ENCODE results near the gene XKR7. TPM values are rescaled to one million over a fixed set of nuclear protein-coding genes. Genes with fewer than 3 reads are reported as not detected.

The XKR7 gene
- total RNA-seq, 1 donor from 2014 or later, result 0.23 TPM

DNA sequence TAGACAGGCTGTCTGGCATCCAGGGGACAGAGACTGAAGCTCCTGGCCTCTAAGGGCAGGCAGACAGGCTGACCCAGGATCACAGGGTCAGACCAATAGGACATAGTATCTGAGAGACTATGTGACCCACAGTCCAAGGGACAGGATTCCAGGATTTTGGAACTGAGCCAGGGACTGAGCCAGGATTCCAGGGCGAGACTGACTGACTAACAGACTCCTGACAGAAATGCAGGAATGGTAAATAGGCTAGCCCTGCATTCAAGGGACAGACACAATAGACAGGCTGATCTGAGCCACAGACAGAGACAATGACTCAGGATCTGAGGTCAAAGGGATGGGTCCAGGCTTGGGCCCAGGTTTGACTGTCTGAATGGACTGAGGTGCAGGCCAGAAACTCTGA lies 19.8 kb downstream of the XKR7 start:
- H3K9me3 Mint-ChIP-seq (ENCODE audit: unreplicated experiment), result no peaks in the 10 kb centered on the region
- TF ChIP-seq, protein P1, sequence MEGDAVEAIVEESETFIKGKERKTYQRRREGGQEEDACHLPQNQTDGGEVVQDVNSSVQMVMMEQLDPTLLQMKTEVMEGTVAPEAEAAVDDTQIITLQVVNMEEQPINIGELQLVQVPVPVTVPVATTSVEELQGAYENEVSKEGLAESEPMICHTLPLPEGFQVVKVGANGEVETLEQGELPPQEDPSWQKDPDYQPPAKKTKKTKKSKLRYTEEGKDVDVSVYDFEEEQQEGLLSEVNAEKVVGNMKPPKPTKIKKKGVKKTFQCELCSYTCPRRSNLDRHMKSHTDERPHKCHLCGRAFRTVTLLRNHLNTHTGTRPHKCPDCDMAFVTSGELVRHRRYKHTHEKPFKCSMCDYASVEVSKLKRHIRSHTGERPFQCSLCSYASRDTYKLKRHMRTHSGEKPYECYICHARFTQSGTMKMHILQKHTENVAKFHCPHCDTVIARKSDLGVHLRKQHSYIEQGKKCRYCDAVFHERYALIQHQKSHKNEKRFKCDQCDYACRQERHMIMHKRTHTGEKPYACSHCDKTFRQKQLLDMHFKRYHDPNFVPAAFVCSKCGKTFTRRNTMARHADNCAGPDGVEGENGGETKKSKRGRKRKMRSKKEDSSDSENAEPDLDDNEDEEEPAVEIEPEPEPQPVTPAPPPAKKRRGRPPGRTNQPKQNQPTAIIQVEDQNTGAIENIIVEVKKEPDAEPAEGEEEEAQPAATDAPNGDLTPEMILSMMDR (IDR thresholded peaks at IDR 0.05; ENCODE audit: unreplicated experiment), result no peak
- peaks cover 7% of the 10 kb centered on the region for H3K4me1 Mint-ChIP-seq (ENCODE audit: unreplicated experiment)
- H3K27me3 Mint-ChIP-seq (ENCODE audit: unreplicated experiment), result peaks cover 7% of the 10 kb centered on the region
- H3K36me3 Mint-ChIP-seq (ENCODE audit: low read depth, unreplicated experiment), result no peaks in the 10 kb centered on the region
- DNase-seq (ENCODE audit: low spot score), result no peak
- H3K27ac Mint-ChIP-seq (ENCODE audit: unreplicated experiment), result no peak overlapping the region
- no peak overlapping the region for H3K4me3 Mint-ChIP-seq (ENCODE audit: unreplicated experiment)

DNA sequence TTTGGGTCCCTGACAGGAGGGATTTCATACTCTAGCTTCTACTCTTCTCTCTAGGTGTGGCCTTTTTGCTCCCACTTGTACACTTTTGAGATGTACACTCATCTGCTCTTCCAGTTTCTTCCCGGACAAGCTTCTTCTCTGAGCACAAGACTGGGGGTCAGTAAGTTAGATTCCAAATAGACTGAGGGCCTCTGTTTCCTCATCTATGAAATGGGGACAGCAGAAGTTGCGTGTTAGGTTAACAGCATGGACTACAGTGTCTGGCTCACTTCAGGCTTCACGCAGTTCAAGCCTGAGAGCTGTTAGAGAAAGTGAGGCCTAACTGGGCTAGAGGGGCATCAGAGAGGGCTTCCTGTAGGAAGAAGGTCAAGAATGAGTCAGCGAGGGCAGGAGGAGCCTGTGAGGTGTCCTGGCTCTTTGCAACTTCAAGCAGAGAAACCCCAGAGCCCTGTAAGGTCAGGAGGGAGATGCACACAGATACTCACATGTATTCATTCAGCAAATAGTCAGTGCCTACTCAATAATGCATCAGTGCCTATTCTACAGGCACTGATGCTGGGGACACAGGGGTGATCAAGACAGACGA lies 20.6 kb downstream of the XKR7 start:
- Mint-ChIP-seq H3K36me3 (ENCODE audit: low read depth, unreplicated experiment) (no peaks in the 10 kb centered on the region), H3K27ac (ENCODE audit: unreplicated experiment) (no peak overlapping the region), H3K4me1 (ENCODE audit: unreplicated experiment) (peaks cover 14% of the 10 kb centered on the region), H3K9me3 (ENCODE audit: unreplicated experiment) (no peaks in the 10 kb centered on the region), H3K4me3 (ENCODE audit: unreplicated experiment) (no peak overlapping the region), H3K27me3 (ENCODE audit: unreplicated experiment) (peaks cover 6% of the 10 kb centered on the region)
- DNase-seq (ENCODE audit: low spot score), result no peak
- TF ChIP-seq, protein P1 (IDR thresholded peaks at IDR 0.05; ENCODE audit: unreplicated experiment), result no peak

DNA sequence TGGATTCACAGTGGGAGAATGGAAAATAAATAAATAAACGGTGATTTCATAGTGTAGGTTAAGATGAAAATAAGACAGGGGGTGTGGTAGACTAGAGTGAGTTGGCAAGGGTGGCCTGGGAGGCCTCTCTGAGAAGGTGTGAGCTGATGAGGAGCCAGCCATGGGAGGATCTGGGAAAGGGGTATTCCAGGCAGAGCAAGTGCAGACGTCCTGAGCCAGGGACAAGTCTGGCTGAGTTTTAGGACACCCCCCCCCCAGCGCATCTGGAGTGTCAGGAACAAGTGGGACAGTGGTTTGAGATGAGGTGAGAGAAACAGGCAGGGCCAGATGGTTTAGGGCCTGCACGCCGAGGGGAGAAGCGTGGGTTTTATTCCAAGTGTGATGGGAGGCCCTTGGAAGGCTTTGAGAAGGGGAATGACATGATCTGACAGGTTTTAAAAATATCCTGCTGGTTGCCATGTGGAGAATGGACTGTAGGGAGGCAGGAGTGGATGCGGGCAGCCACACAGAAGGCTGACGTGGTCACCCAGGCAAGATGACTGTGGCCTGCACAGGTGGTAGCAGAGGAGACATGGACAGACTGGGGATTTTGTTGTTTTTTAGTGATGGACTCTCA lies 21.2 kb downstream of the XKR7 start:
- Mint-ChIP-seq H3K27me3 (ENCODE audit: unreplicated experiment) (peaks cover 7% of the 10 kb centered on the region), H3K4me1 (ENCODE audit: unreplicated experiment) (peaks cover 20% of the 10 kb centered on the region), H3K36me3 (ENCODE audit: low read depth, unreplicated experiment) (no peaks in the 10 kb centered on the region), H3K9me3 (ENCODE audit: unreplicated experiment) (no peaks in the 10 kb centered on the region), H3K27ac (ENCODE audit: unreplicated experiment) (no peak overlapping the region), H3K4me3 (ENCODE audit: unreplicated experiment) (no peak overlapping the region)
- no peak for DNase-seq (ENCODE audit: low spot score)
- TF ChIP-seq, protein P1 (IDR thresholded peaks at IDR 0.05; ENCODE audit: unreplicated experiment), result no peak

DNA sequence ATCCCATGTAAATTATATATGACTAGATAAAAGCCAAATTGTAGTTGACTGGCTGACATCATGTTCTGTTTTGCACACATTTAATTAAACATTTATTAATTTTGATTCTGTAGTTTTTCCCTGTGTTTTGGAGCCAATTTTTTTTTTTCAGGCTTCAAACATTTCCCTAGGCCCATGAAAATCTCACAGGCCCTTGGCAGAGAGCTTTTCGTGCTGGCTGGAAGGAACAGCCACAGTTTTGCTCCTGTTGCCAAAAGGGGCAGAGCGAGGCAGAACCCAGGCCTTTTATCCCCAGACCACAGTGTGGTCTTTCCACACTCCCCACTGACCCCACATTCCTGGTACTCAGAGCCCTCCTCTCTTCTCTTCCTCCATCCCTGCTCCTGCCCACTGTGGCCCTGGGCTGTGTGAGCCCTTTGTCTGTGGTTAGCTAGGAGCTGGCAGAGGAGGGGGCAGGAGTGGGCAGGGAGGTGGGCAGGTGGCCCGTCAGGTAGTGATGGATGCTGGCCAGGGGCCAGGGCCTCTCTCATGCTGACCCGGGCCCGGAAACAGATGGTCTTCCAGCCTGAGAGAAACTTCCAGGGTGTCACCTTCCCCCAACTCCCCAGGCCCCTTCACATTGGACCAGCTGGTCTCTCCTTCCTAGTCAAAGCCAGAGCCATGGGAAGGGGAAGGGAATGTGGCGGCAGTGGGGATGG lies 22.8 kb downstream of the XKR7 start:
- no peak overlapping the region for H3K27ac Mint-ChIP-seq (ENCODE audit: unreplicated experiment)
- H3K9me3 Mint-ChIP-seq (ENCODE audit: unreplicated experiment), result no peaks in the 10 kb centered on the region
- H3K27me3 Mint-ChIP-seq (ENCODE audit: unreplicated experiment), result peaks cover 6% of the 10 kb centered on the region
- no peak overlapping the region for H3K4me3 Mint-ChIP-seq (ENCODE audit: unreplicated experiment)
- no peak for DNase-seq (ENCODE audit: low spot score)
- no peaks in the 10 kb centered on the region for H3K36me3 Mint-ChIP-seq (ENCODE audit: low read depth, unreplicated experiment)
- TF ChIP-seq, protein P1 (IDR thresholded peaks at IDR 0.05; ENCODE audit: unreplicated experiment), result no peak
- H3K4me1 Mint-ChIP-seq (ENCODE audit: unreplicated experiment), result peaks cover 20% of the 10 kb centered on the region

DNA sequence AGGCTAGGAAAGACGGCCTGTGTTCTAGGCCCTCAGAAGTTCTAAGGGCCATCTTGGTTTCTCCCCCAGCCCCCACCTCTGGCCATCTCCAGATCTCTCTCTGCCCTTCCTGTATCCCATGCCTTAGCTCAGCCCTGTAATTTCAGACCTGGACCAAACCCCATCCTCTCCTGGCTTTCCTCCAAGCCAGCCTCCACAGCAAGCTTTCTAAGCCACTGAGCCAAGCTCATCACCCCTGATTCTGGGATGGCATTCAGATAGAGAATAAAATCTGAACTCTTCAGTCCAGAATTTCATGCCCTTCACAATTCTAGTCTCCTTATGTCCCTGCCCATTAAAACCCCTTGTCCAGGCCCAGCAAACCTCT lies 23.4 kb downstream of the XKR7 start:
- Mint-ChIP-seq H3K27ac (ENCODE audit: unreplicated experiment) (no peak overlapping the region), H3K9me3 (ENCODE audit: unreplicated experiment) (no peaks in the 10 kb centered on the region), H3K4me3 (ENCODE audit: unreplicated experiment) (no peak overlapping the region), H3K36me3 (ENCODE audit: low read depth, unreplicated experiment) (no peaks in the 10 kb centered on the region), H3K27me3 (ENCODE audit: unreplicated experiment) (peaks cover 6% of the 10 kb centered on the region), H3K4me1 (ENCODE audit: unreplicated experiment) (peaks cover 20% of the 10 kb centered on the region)
- TF ChIP-seq, protein P1 (IDR thresholded peaks at IDR 0.05; ENCODE audit: unreplicated experiment), result no peak
- DNase-seq (ENCODE audit: low spot score), result no peak

Measured in endothelial cell (in vitro differentiated cells).